Rectal smooth muscle tissue (tissue), 1 donor: ENCODE measurements around the gene PANX2.

Source experiments
- H3K27ac ChIP-seq: one replicate; pipeline ENCODE4 v1.7.0; 2013; ENCODE audit warnings: low read depth, low read length, inconsistent platforms
- H3K27me3 ChIP-seq: one replicate; pipeline ENCODE4 v1.7.0; 2013; ENCODE audit warnings: low read length; ENCODE audit not compliant: control insufficient read depth, insufficient read depth
- H3K36me3 ChIP-seq: one replicate; pipeline ENCODE4 v1.7.0; 2013; ENCODE audit warnings: low read length; ENCODE audit not compliant: control insufficient read depth, insufficient read depth
- H3K4me1 ChIP-seq: one replicate; pipeline ENCODE4 v1.7.0; 2013; ENCODE audit warnings: low read length; ENCODE audit not compliant: control insufficient read depth, insufficient read depth
- H3K4me3 ChIP-seq: one replicate; pipeline ENCODE4 v1.7.0; 2013; ENCODE audit warnings: low read length
- H3K9ac ChIP-seq: one replicate; pipeline ENCODE4 v1.7.0; 2013; ENCODE audit warnings: low read length

PANX2 gene

GRCh38 chr22:50177537-50178470 is 7.3 kb downstream of the PANX2 start:
- H3K9ac ChIP-seq = no peak overlapping the region
- H3K4me1 ChIP-seq = no peaks in the 10 kb centered on the region
- H3K36me3 ChIP-seq = no peaks in the 10 kb centered on the region
- no peak overlapping the region for H3K4me3 ChIP-seq
- peaks cover 4% of the 10 kb centered on the region for H3K27me3 ChIP-seq
- H3K27ac ChIP-seq = no peak overlapping the region

- Histone ChIP-seq H3K27me3 (peaks cover 4% of the 10 kb centered on the region), H3K4me3 (no peak overlapping the region), H3K9ac (no peak overlapping the region), H3K36me3 (no peaks in the 10 kb centered on the region), H3K4me1 (no peaks in the 10 kb centered on the region), H3K27ac (no peak overlapping the region)
Observed at GRCh38 chr22:50178471-50178864, 7.9 kb downstream of the PANX2 start.

GRCh38 chr22:50178871-50179869 is 8.6 kb downstream of the PANX2 start:
- Histone ChIP-seq H3K27ac (no peak overlapping the region), H3K27me3 (peaks cover 4% of the 10 kb centered on the region), H3K9ac (no peak overlapping the region), H3K4me3 (no peak overlapping the region), H3K36me3 (no peaks in the 10 kb centered on the region), H3K4me1 (no peaks in the 10 kb centered on the region)

- H3K4me3 ChIP-seq = no peak overlapping the region
- H3K36me3 ChIP-seq = no peaks in the 10 kb centered on the region
- no peak overlapping the region for H3K9ac ChIP-seq
- H3K4me1 ChIP-seq = peaks cover 2% of the 10 kb centered on the region
- no peak overlapping the region for H3K27ac ChIP-seq
- H3K27me3 ChIP-seq = peaks cover 4% of the 10 kb centered on the region
Observed at GRCh38 chr22:50179937-50180726, 9.6 kb downstream of the PANX2 start.

GRCh38 chr22:50180727-50181521 is 10.4 kb downstream of the PANX2 start:
- no peak overlapping the region for H3K27ac ChIP-seq
- no peaks in the 10 kb centered on the region for H3K36me3 ChIP-seq
- H3K27me3 ChIP-seq = peaks cover 4% of the 10 kb centered on the region
- no peak overlapping the region for H3K9ac ChIP-seq
- peaks cover 2% of the 10 kb centered on the region for H3K4me1 ChIP-seq
- H3K4me3 ChIP-seq = no peak overlapping the region

- H3K4me3 ChIP-seq = no peak overlapping the region
- H3K9ac ChIP-seq = no peak overlapping the region
- H3K36me3 ChIP-seq = no peaks in the 10 kb centered on the region
- no peak overlapping the region for H3K27ac ChIP-seq
- peaks cover 4% of the 10 kb centered on the region for H3K27me3 ChIP-seq
- peaks cover 5% of the 10 kb centered on the region for H3K4me1 ChIP-seq
Observed at GRCh38 chr22:50182176-50183081, 11.9 kb downstream of the PANX2 start.

- peaks cover 5% of the 10 kb centered on the region for H3K4me1 ChIP-seq
- peaks cover 4% of the 10 kb centered on the region for H3K27me3 ChIP-seq
- H3K9ac ChIP-seq = no peak overlapping the region
- H3K4me3 ChIP-seq = no peak overlapping the region
- H3K27ac ChIP-seq = no peak overlapping the region
- H3K36me3 ChIP-seq = no peaks in the 10 kb centered on the region
Observed at GRCh38 chr22:50183141-50183971, 12.8 kb downstream of the PANX2 start.

GRCh38 chr22:50184004-50184901 is 13.7 kb downstream of the PANX2 start:
- Histone ChIP-seq H3K9ac (no peak overlapping the region), H3K36me3 (no peaks in the 10 kb centered on the region), H3K4me3 (no peak overlapping the region), H3K4me1 (peaks cover 5% of the 10 kb centered on the region), H3K27ac (no peak overlapping the region), H3K27me3 (peaks cover 4% of the 10 kb centered on the region)

GRCh38 chr22:50184902-50185374 is 14.4 kb downstream of the PANX2 start:
- Histone ChIP-seq H3K27ac (no peak overlapping the region), H3K9ac (no peak overlapping the region), H3K27me3 (no peaks in the 10 kb centered on the region), H3K36me3 (no peaks in the 10 kb centered on the region), H3K4me1 (peaks cover 8% of the 10 kb centered on the region), H3K4me3 (peak overlapping the region; percentile 55)
